HEK293 (cell line): Measurements from ENCODE around the gene MYO18B.
A peak's percentile ranks its signal among the peaks of the same experiment; 100 is the strongest.

Experiments
- BCL11B ChIP-seq: fragments of 450-650 bp; formaldehyde crosslinking; IDR thresholded peaks from 2 replicates; pipeline ENCODE4 v1.5.1; 2016; ENCODE audit warnings: low read depth, missing biosample characterization, missing genetic modification characterization
- GLI2 ChIP-seq: fragments of 450-650 bp; formaldehyde crosslinking; IDR thresholded peaks from 2 replicates; pipeline ENCODE4; 2017; ENCODE audit warnings: missing biosample characterization, missing genetic modification characterization, low read depth, borderline replicate concordance
- HOXD13 ChIP-seq: sonication (generic); formaldehyde crosslinking; IDR thresholded peaks from 2 replicates; pipeline ENCODE4 v1.8.0; 2022; ENCODE audit warnings: missing genetic modification reagents, borderline replicate concordance
- IKZF3 ChIP-seq: fragments of 450-650 bp; IDR thresholded peaks from 2 replicates; pipeline ENCODE4 v1.5.0; 2018; ENCODE audit warnings: missing biosample characterization, mild to moderate bottlenecking, missing genetic modification characterization, moderate library complexity
- KLF1 ChIP-seq: fragments of 450-650 bp; formaldehyde crosslinking; IDR thresholded peaks from 2 replicates; pipeline ENCODE4 v1.5.1; 2016; ENCODE audit warnings: missing biosample characterization, missing genetic modification characterization
- KLF16 ChIP-seq: fragments of 450-650 bp; formaldehyde crosslinking; IDR thresholded peaks from 2 replicates; pipeline ENCODE4 v1.5.1; 2017; ENCODE audit warnings: missing biosample characterization, missing genetic modification characterization
- MEIS1 ChIP-seq: sonication (generic); formaldehyde crosslinking; IDR thresholded peaks from 2 replicates; pipeline ENCODE4 v1.8.1; 2022; ENCODE audit warnings: missing genetic modification reagents, mild to moderate bottlenecking, borderline replicate concordance
- OVOL3 ChIP-seq: fragments of 450-650 bp; formaldehyde crosslinking; IDR thresholded peaks from 2 replicates; pipeline ENCODE4 v1.5.1; 2016; ENCODE audit warnings: missing biosample characterization, missing genetic modification characterization
- WT1 ChIP-seq: fragments of 450-650 bp; formaldehyde crosslinking; IDR thresholded peaks from 2 replicates; pipeline ENCODE4 v1.5.1; 2016; ENCODE audit warnings: missing biosample characterization, missing genetic modification characterization
- ZBTB48 ChIP-seq: fragments of 450-650 bp; formaldehyde crosslinking; IDR thresholded peaks from 2 replicates; pipeline ENCODE4 v1.5.1; 2016; ENCODE audit warnings: missing biosample characterization, missing genetic modification characterization
- ZFP41 ChIP-seq: fragments of 450-650 bp; formaldehyde crosslinking; IDR thresholded peaks from 2 replicates; pipeline ENCODE4 v1.5.1; 2016; ENCODE audit warnings: missing biosample characterization, missing genetic modification characterization, borderline replicate concordance
- ZNF121 ChIP-seq: fragments of 450-650 bp; formaldehyde crosslinking; IDR thresholded peaks from 2 replicates; pipeline ENCODE4 v1.5.1; 2016; ENCODE audit warnings: missing biosample characterization, missing genetic modification characterization
- ZNF214 ChIP-seq: fragments of 450-650 bp; formaldehyde crosslinking; IDR thresholded peaks from 2 replicates; pipeline ENCODE4 v1.5.1; 2017; ENCODE audit warnings: missing biosample characterization, mild to moderate bottlenecking, missing genetic modification characterization, borderline replicate concordance
- ZNF24 ChIP-seq: fragments of 450-650 bp; formaldehyde crosslinking; IDR thresholded peaks from 2 replicates; pipeline ENCODE4 v1.5.1; 2016; ENCODE audit warnings: missing biosample characterization, missing genetic modification characterization
- ZNF302 ChIP-seq: fragments of 450-650 bp; formaldehyde crosslinking; IDR thresholded peaks from 2 replicates; pipeline ENCODE4 v1.5.1; 2016; ENCODE audit warnings: missing biosample characterization, missing genetic modification characterization, low read depth
- ZNF366 ChIP-seq: fragments of 450-650 bp; formaldehyde crosslinking; conservative IDR thresholded peaks from 2 replicates; pipeline ENCODE4 v1.5.1; 2016; ENCODE audit warnings: missing biosample characterization, missing genetic modification characterization
- ZNF544 ChIP-seq: fragments of 450-650 bp; formaldehyde crosslinking; IDR thresholded peaks from 2 replicates; pipeline ENCODE4 v1.5.0; 2017; ENCODE audit warnings: missing biosample characterization, missing genetic modification characterization
- ZNF558 ChIP-seq: fragments of 450-650 bp; formaldehyde crosslinking; IDR thresholded peaks from 2 replicates; pipeline ENCODE4 v1.5.1; 2016; ENCODE audit warnings: missing biosample characterization, missing genetic modification characterization
- ZNF571 ChIP-seq: fragments of 450-650 bp; formaldehyde crosslinking; IDR thresholded peaks from 2 replicates; pipeline ENCODE4 v1.5.0; 2017; ENCODE audit warnings: missing biosample characterization, missing genetic modification characterization
- ZNF585B ChIP-seq: fragments of 450-650 bp; formaldehyde crosslinking; IDR thresholded peaks from 2 replicates; pipeline ENCODE4 v1.5.1; 2016; ENCODE audit warnings: missing biosample characterization, missing genetic modification characterization
- ZNF596 ChIP-seq: fragments of 450-650 bp; IDR thresholded peaks from 2 replicates; pipeline ENCODE4 v1.5.0; 2018; ENCODE audit warnings: missing biosample characterization, mild to moderate bottlenecking, missing genetic modification characterization, moderate library complexity
- ZNF624 ChIP-seq: fragments of 450-650 bp; formaldehyde crosslinking; IDR thresholded peaks from 2 replicates; pipeline ENCODE4 v1.5.1; 2017; ENCODE audit warnings: missing biosample characterization, missing genetic modification characterization
- ZNF792 ChIP-seq: fragments of 450-650 bp; formaldehyde crosslinking; IDR thresholded peaks from 2 replicates; pipeline ENCODE4 v1.5.1; 2016; ENCODE audit warnings: missing biosample characterization, missing genetic modification characterization
- ZNF830 ChIP-seq: fragments of 450-650 bp; IDR thresholded peaks from 2 replicates; pipeline ENCODE4 v1.5.0; 2018; ENCODE audit warnings: missing biosample characterization, missing genetic modification characterization, low read depth, mild to moderate bottlenecking, moderate library complexity
- ZNF843 ChIP-seq: fragments of 450-650 bp; formaldehyde crosslinking; IDR thresholded peaks from 2 replicates; pipeline ENCODE4 v1.5.1; 2016; ENCODE audit warnings: missing biosample characterization, missing genetic modification characterization
- ZSCAN16 ChIP-seq: fragments of 450-650 bp; formaldehyde crosslinking; IDR thresholded peaks from 2 replicates; pipeline ENCODE4 v1.5.1; 2016; ENCODE audit warnings: missing biosample characterization, missing genetic modification characterization
- TF ChIP-seq, protein P1 (sequence below): fragments of 450-650 bp; formaldehyde crosslinking; IDR thresholded peaks from 2 replicates; pipeline ENCODE4 v1.5.1; 2016; ENCODE audit warnings: missing biosample characterization, missing genetic modification characterization
- TF ChIP-seq, protein P2 (sequence below): fragments of 450-650 bp; formaldehyde crosslinking; IDR thresholded peaks from 2 replicates; pipeline ENCODE4 v1.5.1; 2017; ENCODE audit warnings: missing biosample characterization, missing genetic modification characterization
- TF ChIP-seq, protein P3 (sequence below): fragments of 450-650 bp; formaldehyde crosslinking; IDR thresholded peaks from 2 replicates; pipeline ENCODE4 v1.5.1; 2016; ENCODE audit warnings: missing biosample characterization, missing genetic modification characterization
- TF ChIP-seq, protein P4 (sequence below): fragments of 450-650 bp; formaldehyde crosslinking; IDR thresholded peaks from 2 replicates; pipeline ENCODE4 v1.5.1; 2016; ENCODE audit warnings: missing biosample characterization, missing genetic modification characterization
- TF ChIP-seq, protein P5 (sequence below): sonication (generic); formaldehyde crosslinking; IDR thresholded peaks from 2 replicates; pipeline ENCODE4 v1.8.1; 2022; ENCODE audit warnings: mild to moderate bottlenecking, moderate library complexity, missing genetic modification reagents
- TF ChIP-seq, protein P6 (sequence below): fragments of 450-650 bp; formaldehyde crosslinking; IDR thresholded peaks from 2 replicates; pipeline ENCODE4 v1.5.1; 2017; ENCODE audit warnings: missing biosample characterization, missing genetic modification characterization

The MYO18B gene

DNA sequence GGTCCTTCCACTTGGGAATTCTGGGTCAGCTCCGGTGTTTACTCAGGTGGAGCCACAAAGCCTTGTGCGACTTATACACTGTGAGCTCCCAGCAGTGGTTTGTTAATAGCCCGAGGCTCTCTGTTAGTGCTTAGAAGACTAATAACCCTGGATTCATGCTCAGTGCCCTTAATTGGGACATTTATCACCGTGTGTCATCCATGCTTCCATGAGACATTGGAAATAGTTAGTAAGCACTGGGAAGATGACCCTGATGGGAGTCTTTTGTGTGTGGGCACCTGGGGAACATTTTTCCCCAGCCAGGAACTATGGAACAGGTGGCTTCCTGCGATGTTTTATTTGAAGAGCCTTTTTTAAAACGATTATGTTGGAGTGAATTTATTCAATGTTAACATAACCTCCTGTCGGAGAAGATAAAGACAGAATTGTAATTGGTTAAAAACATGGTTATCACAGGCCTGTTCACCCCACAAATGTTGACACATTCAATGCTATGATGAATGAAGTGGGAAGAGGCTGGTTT is 188.9 kb downstream of the MYO18B start (continued):
- TF ChIP-seq, protein P1, sequence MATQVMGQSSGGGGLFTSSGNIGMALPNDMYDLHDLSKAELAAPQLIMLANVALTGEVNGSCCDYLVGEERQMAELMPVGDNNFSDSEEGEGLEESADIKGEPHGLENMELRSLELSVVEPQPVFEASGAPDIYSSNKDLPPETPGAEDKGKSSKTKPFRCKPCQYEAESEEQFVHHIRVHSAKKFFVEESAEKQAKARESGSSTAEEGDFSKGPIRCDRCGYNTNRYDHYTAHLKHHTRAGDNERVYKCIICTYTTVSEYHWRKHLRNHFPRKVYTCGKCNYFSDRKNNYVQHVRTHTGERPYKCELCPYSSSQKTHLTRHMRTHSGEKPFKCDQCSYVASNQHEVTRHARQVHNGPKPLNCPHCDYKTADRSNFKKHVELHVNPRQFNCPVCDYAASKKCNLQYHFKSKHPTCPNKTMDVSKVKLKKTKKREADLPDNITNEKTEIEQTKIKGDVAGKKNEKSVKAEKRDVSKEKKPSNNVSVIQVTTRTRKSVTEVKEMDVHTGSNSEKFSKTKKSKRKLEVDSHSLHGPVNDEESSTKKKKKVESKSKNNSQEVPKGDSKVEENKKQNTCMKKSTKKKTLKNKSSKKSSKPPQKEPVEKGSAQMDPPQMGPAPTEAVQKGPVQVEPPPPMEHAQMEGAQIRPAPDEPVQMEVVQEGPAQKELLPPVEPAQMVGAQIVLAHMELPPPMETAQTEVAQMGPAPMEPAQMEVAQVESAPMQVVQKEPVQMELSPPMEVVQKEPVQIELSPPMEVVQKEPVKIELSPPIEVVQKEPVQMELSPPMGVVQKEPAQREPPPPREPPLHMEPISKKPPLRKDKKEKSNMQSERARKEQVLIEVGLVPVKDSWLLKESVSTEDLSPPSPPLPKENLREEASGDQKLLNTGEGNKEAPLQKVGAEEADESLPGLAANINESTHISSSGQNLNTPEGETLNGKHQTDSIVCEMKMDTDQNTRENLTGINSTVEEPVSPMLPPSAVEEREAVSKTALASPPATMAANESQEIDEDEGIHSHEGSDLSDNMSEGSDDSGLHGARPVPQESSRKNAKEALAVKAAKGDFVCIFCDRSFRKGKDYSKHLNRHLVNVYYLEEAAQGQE (tag by site-specific recombination): no peak
- TF ChIP-seq ZNF302 (tag by site-specific recombination) (no peak), ZNF792 (tag by site-specific recombination) (no peak), ZFP41 (no peak), GLI2 (tag by site-specific recombination) (peak; percentile 29; the same call in 1 of the 2 replicates), ZSCAN16 (tag by site-specific recombination) (peak; percentile 85), MEIS1 (CRISPR knock-in tag) (peak; percentile 85; the same call in 1 of the 2 replicates), IKZF3 (tag by site-specific recombination) (peak; percentile 58; the same call in 1 of the 2 replicates), ZNF214 (tag by site-specific recombination) (no peak), OVOL3 (tag by site-specific recombination) (no peak), HOXD13 (0 out of 2 replicates have a peak, but pooled peaks have one; percentile 17), ZNF624 (tag by site-specific recombination) (no peak), ZNF596 (tag by site-specific recombination) (peak; percentile 61), ZNF121 (tag by site-specific recombination) (no peak), ZNF366 (tag by site-specific recombination) (peak; percentile 79), WT1 (tag by site-specific recombination) (peak; percentile 94), ZNF544 (no peak), KLF16 (tag by site-specific recombination) (no peak), BCL11B (tag by site-specific recombination) (no peak), KLF1 (tag by site-specific recombination) (peak; percentile 18; the same call in 1 of the 2 replicates), ZNF24 (peak; percentile 41; the same call in 1 of the 2 replicates), ZNF843 (tag by site-specific recombination) (peak; percentile 80), ZNF585B (tag by site-specific recombination) (no peak), ZBTB48 (no peak), ZNF830 (tag by site-specific recombination) (no peak), ZNF571 (no peak), ZNF558 (no peak)
- TF ChIP-seq, protein P2, sequence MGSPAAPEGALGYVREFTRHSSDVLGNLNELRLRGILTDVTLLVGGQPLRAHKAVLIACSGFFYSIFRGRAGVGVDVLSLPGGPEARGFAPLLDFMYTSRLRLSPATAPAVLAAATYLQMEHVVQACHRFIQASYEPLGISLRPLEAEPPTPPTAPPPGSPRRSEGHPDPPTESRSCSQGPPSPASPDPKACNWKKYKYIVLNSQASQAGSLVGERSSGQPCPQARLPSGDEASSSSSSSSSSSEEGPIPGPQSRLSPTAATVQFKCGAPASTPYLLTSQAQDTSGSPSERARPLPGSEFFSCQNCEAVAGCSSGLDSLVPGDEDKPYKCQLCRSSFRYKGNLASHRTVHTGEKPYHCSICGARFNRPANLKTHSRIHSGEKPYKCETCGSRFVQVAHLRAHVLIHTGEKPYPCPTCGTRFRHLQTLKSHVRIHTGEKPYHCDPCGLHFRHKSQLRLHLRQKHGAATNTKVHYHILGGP (tag by site-specific recombination): no peak
- TF ChIP-seq, protein P3, sequence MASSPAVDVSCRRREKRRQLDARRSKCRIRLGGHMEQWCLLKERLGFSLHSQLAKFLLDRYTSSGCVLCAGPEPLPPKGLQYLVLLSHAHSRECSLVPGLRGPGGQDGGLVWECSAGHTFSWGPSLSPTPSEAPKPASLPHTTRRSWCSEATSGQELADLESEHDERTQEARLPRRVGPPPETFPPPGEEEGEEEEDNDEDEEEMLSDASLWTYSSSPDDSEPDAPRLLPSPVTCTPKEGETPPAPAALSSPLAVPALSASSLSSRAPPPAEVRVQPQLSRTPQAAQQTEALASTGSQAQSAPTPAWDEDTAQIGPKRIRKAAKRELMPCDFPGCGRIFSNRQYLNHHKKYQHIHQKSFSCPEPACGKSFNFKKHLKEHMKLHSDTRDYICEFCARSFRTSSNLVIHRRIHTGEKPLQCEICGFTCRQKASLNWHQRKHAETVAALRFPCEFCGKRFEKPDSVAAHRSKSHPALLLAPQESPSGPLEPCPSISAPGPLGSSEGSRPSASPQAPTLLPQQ (tag by site-specific recombination): no peak
- TF ChIP-seq, protein P4, sequence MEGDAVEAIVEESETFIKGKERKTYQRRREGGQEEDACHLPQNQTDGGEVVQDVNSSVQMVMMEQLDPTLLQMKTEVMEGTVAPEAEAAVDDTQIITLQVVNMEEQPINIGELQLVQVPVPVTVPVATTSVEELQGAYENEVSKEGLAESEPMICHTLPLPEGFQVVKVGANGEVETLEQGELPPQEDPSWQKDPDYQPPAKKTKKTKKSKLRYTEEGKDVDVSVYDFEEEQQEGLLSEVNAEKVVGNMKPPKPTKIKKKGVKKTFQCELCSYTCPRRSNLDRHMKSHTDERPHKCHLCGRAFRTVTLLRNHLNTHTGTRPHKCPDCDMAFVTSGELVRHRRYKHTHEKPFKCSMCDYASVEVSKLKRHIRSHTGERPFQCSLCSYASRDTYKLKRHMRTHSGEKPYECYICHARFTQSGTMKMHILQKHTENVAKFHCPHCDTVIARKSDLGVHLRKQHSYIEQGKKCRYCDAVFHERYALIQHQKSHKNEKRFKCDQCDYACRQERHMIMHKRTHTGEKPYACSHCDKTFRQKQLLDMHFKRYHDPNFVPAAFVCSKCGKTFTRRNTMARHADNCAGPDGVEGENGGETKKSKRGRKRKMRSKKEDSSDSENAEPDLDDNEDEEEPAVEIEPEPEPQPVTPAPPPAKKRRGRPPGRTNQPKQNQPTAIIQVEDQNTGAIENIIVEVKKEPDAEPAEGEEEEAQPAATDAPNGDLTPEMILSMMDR (tag by site-specific recombination): no peak
- TF ChIP-seq, protein P5, sequence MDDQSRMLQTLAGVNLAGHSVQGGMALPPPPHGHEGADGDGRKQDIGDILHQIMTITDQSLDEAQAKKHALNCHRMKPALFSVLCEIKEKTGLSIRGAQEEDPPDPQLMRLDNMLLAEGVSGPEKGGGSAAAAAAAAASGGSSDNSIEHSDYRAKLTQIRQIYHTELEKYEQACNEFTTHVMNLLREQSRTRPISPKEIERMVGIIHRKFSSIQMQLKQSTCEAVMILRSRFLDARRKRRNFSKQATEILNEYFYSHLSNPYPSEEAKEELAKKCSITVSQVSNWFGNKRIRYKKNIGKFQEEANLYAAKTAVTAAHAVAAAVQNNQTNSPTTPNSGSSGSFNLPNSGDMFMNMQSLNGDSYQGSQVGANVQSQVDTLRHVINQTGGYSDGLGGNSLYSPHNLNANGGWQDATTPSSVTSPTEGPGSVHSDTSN (CRISPR knock-in tag): no peak
- TF ChIP-seq, protein P6, sequence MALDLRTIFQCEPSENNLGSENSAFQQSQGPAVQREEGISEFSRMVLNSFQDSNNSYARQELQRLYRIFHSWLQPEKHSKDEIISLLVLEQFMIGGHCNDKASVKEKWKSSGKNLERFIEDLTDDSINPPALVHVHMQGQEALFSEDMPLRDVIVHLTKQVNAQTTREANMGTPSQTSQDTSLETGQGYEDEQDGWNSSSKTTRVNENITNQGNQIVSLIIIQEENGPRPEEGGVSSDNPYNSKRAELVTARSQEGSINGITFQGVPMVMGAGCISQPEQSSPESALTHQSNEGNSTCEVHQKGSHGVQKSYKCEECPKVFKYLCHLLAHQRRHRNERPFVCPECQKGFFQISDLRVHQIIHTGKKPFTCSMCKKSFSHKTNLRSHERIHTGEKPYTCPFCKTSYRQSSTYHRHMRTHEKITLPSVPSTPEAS: no peak
